GM12878 (cell line): ENCODE results near the gene HYI. TPM values are rescaled to one million over a fixed set of nuclear protein-coding genes. Genes with fewer than 3 reads are reported as not detected.

Source experiments
- ATAC-seq: fragments of 200-7000 bp; cut with Tn5 transposase; 3 replicates; pipeline ENCODE4 v1.9.1; 2020; ENCODE audit warnings: mild to moderate bottlenecking, moderate library complexity
- BruUV-seq: library from RNA; stranded (reverse); fragments of 400-500 nt; replicated peaks from 2 replicates; lab custom pipeline; 2021; lab: Mats Ljungman, UMichigan
- CTCF ChIA-PET: fragments of 300-600 bp; sonication (Branson Sonifier 250); formaldehyde crosslinking; extraction: SDS; loops from one replicate; lab custom pipeline; 2021; ENCODE audit warnings: inconsistent platforms; lab: Yijun Ruan, JAX
- POLR2A ChIA-PET: fragments of 350-600 bp; formaldehyde crosslinking; extraction: SDS; loops from one replicate; lab custom pipeline; 2021; ENCODE audit warnings: inconsistent platforms; lab: Charles Lee
- RAD21 ChIA-PET: fragments of 300-600 bp; sonication (Branson Sonifier 250); formaldehyde crosslinking; loops from one replicate; lab custom pipeline; 2023; ENCODE audit warnings: antibody characterized with exemption; ENCODE audit not compliant: unreplicated experiment; lab: Charles Lee
- SMC1A ChIA-PET: fragments of 300-600 bp; sonication (Branson Sonifier 250); formaldehyde crosslinking; loops from one replicate; lab custom pipeline; 2023; ENCODE audit not compliant: unreplicated experiment, uncharacterized antibody; lab: Charles Lee
- DNase-seq: peaks from one replicate; pipeline ENCODE4 v3.0.0-alpha.2; 2011; ENCODE audit warnings: low read depth, low spot score
- FAIRE-seq: peaks from 3 replicates; lab custom pipeline; 2011; peaks lifted over from hg19 to GRCh38; lab: Jason Lieb, UNC
- H2AFZ ChIP-seq: 2 replicates; pipeline ENCODE4 v1.6.0; 2011; ENCODE audit warnings: low read depth, low read length, control low read depth; ENCODE audit not compliant: control insufficient read depth
- H3K27ac ChIP-seq: 2 replicates; pipeline ENCODE4 v1.5.1; 2011; ENCODE audit warnings: control low read depth; ENCODE audit not compliant: control insufficient read depth, insufficient read depth
- H3K27me3 ChIP-seq, 2 experiments: replicated peaks in 1 of 2; 2 replicates each; pipeline versions ENCODE4 v1.6.0 to v1.6.1; 2011; ENCODE audit warnings: low read length in 1 of 2; ENCODE audit not compliant: control insufficient read depth in 2 of 2, insufficient read depth in 2 of 2
- H3K36me3 ChIP-seq, 2 experiments: 2 replicates each; pipeline ENCODE4 v1.5.1; 2011; ENCODE audit warnings: low read length in 1 of 2; ENCODE audit not compliant: control insufficient read depth in 2 of 2, insufficient read depth in 2 of 2
- H3K4me1 ChIP-seq: 2 replicates; pipeline ENCODE4 v1.6.1; 2011; ENCODE audit warnings: mild to moderate bottlenecking, low read length, moderate library complexity, mixed read lengths; ENCODE audit not compliant: control insufficient read depth, insufficient read depth
- H3K4me2 ChIP-seq: 2 replicates; pipeline ENCODE4 v1.6.0; 2011; ENCODE audit warnings: control low read depth; ENCODE audit not compliant: control insufficient read depth, insufficient read depth
- H3K4me3 ChIP-seq: fragments of 200-600 bp; sonication (generic); 2 replicates; pipeline ENCODE4 v1.5.1; 2016
- H3K79me2 ChIP-seq: 2 replicates; pipeline ENCODE4 v1.6.0; 2011; ENCODE audit warnings: low read length; ENCODE audit not compliant: control insufficient read depth, insufficient read depth
- H3K9ac ChIP-seq: 2 replicates; pipeline ENCODE4 v1.8.0; 2011; ENCODE audit warnings: low read length, control low read depth, mixed read lengths; ENCODE audit not compliant: control insufficient read depth, insufficient read depth
- H3K9me3 ChIP-seq: replicated peaks from 3 replicates; pipeline ENCODE4 v1.5.1; 2011; ENCODE audit warnings: mild to moderate bottlenecking, low read length; ENCODE audit not compliant: control insufficient read depth, insufficient read depth
- H4K20me1 ChIP-seq: 2 replicates; pipeline ENCODE4 v1.6.0; 2011; ENCODE audit not compliant: control insufficient read depth, insufficient read depth
- CUX1 ChIP-seq: IDR thresholded peaks from 2 replicates; pipeline ENCODE4 v1.6.1; 2012; ENCODE audit warnings: improper control_type of control experiment, low read depth, low read length; ENCODE audit not compliant: insufficient replicate concordance
- E2F4 ChIP-seq: IDR thresholded peaks from 2 replicates; pipeline ENCODE4 v1.6.1; 2012; ENCODE audit warnings: low read depth, low read length, improper control_type of control experiment
- E4F1 ChIP-seq: fragments of 450-650 bp; IDR thresholded peaks from 2 replicates; pipeline ENCODE4 v1.6.1; 2018; ENCODE audit warnings: borderline replicate concordance, mild to moderate bottlenecking; ENCODE audit not compliant: partially characterized antibody
- JUNB ChIP-seq: IDR thresholded peaks from 2 replicates; pipeline ENCODE4 v1.6.1; 2016; ENCODE audit warnings: antibody characterized with exemption, mild to moderate bottlenecking
- NFIC ChIP-seq: IDR thresholded peaks from 2 replicates; pipeline ENCODE4 v1.6.1; 2012; ENCODE audit warnings: low read depth, mild to moderate bottlenecking, inconsistent platforms, low read length, moderate library complexity
- NR2C1 ChIP-seq: fragments of 450-650 bp; IDR thresholded peaks from 2 replicates; pipeline ENCODE4 v1.6.1; 2017; ENCODE audit warnings: antibody characterized with exemption, mild to moderate bottlenecking, moderate library complexity
- PBX3 ChIP-seq: IDR thresholded peaks from 2 replicates; pipeline ENCODE4 v1.6.1; 2011; ENCODE audit warnings: mild to moderate bottlenecking, low read depth, low read length, moderate library complexity; ENCODE audit not compliant: insufficient replicate concordance
- RBBP5 ChIP-seq: fragments of 200-600 bp; sonication (generic); conservative IDR thresholded peaks from 2 replicates; pipeline ENCODE4 v1.6.1; 2016
- REST ChIP-seq: IDR thresholded peaks from 2 replicates; pipeline ENCODE4 v1.6.1; 2012; ENCODE audit warnings: mild to moderate bottlenecking, low read depth, low read length
- WGBS: methylation state at CpG from one replicate; pipeline ENCODE4 v1.1.6; 2016; ENCODE audit warnings: low lambda C conversion rate; ENCODE audit not compliant: insufficient replicate concordance, insufficient coverage; ENCODE audit errors: missing lambda C conversion rate; 5-methylcytosine and 5-hydroxymethylcytosine counted together
- in situ Hi-C: fragments of 300-500 bp; cut with MboI; formaldehyde crosslinking; loops from 9 replicates; pipeline ENCODE4 v1.14.3; 2018; ENCODE audit warnings: mixed read lengths
- intact Hi-C: fragments of 100-400 bp; cut with micrococcal nuclease; formaldehyde crosslinking; loops from one replicate; pipeline ENCODE4 v1.14.2; 2022; ENCODE audit not compliant: unreplicated experiment
- polyA plus RNA-seq, 11 experiments: library from polyadenylated mRNA; depleted of rRNA in 4 of 11; unstranded in 6 of 11; stranded (reverse) in 5 of 11; fragments of >200 nt; fragmentation: Nextera tagmentation in 4 of 11; fragmentation: Illumina TruSeq in 1 of 11; extraction: Ambion mirVana in 4 of 11; extraction: Trizol in 1 of 11; gene quantifications; 1 replicate in 1 of 11; 2 replicates in 10 of 11; pipeline versions ENCODE4 v1.2.1 to v1.2.3, GENCODE V29; 2011 to 2016; ENCODE audit warnings: inconsistent platforms in 2 of 11, missing spikeins in 2 of 11, low read depth in 1 of 11
- total RNA-seq, 4 experiments: library from RNA; depleted of rRNA in 3 of 4; stranded (reverse); fragments of >200 nt in 3 of 4; fragmentation: Illumina TruSeq in 1 of 4; extraction: Trizol in 1 of 4; gene quantifications; 2 replicates each; pipeline versions ENCODE4 v1.2.1 to v1.2.3, GENCODE V29; 2013 to 2021

The HYI gene
- total and polyA plus RNA-seq, 10 of the 15 experiments (the other 5 are each of a cell fraction or from before 2014, with no cell fraction given) = 0.27 to 5.5 (median 2.0) TPM

- H3K79me2 ChIP-seq = no peaks in the 10 kb centered on the region
- peaks cover 29 to 39% of the 10 kb centered on the region in 2 experiments for H3K36me3 ChIP-seq
- ChIA-PET SMC1A (no interaction called here), CTCF (no interaction called here), POLR2A (no interaction called here), RAD21 (no interaction called here)
- no peak for ATAC-seq
- H2AFZ ChIP-seq = no peak overlapping the region
- no peaks in the 10 kb centered on the region for H3K4me1 ChIP-seq
- H3K27me3 ChIP-seq = no peaks in the 10 kb centered on the region
- in situ Hi-C loops = no loop called here
- no peak overlapping the region for H3K27ac ChIP-seq
- no peaks in the 10 kb centered on the region for H3K9me3 ChIP-seq
- no peak overlapping the region for H3K4me3 ChIP-seq
- DNase-seq = no peak
- FAIRE-seq = no peak
- H4K20me1 ChIP-seq = 0 out of 2 replicates have a peak, but pooled peaks cover 4% of the 10 kb centered on the region
- no peak overlapping the region for H3K4me2 ChIP-seq
- intact Hi-C loops = no loop called here
- WGBS = 80% methylated on average over 8 of the region's 9 CpGs
- no peak overlapping the region for H3K9ac ChIP-seq
- BruUV-seq = no TSS peak
- no peak for TF ChIP-seq E2F4
- TF ChIP-seq CUX1 = no peak
- no peak for TF ChIP-seq RBBP5
- TF ChIP-seq PBX3 = no peak
- no peak for TF ChIP-seq REST
- TF ChIP-seq E4F1 = no peak
- TF ChIP-seq NR2C1 = no peak
- TF ChIP-seq JUNB = no peak
- TF ChIP-seq NFIC = no peak
Measured at GRCh38 chr1:43432171-43432860, 21.4 kb downstream of the HYI start.
